ENCODE results near the gene KIF17. TPM values are rescaled to one million over a fixed set of nuclear protein-coding genes. Genes with fewer than 3 reads are reported as not detected.

Gene KIF17
- total RNA-seq, 1 donor from 2014 or later, result 2.2 TPM

- peaks cover 5% of the 10 kb centered on the region for H3K27me3 ChIP-seq (ENCODE audit: insufficient read depth, low read length)
- H2AFZ ChIP-seq (ENCODE audit: low read depth, low read length), result no peak overlapping the region
- no peaks in the 10 kb centered on the region for H3K36me3 ChIP-seq (ENCODE audit: insufficient read depth, low read length)
- no peak for TF ChIP-seq EZH2 (IDR thresholded peaks at IDR 0.05; ENCODE audit: insufficient read depth, low read length)
- no peaks in the 10 kb centered on the region for H3K9me3 Mint-ChIP-seq (ENCODE audit: unreplicated experiment)
- H3K4me1 ChIP-seq (ENCODE audit: insufficient read depth, low read length), result peaks cover 16% of the 10 kb centered on the region
- no peaks in the 10 kb centered on the region for H3K79me2 ChIP-seq (ENCODE audit: insufficient read depth, low read length)
- H3K4me3 ChIP-seq (ENCODE audit: insufficient read depth, low read depth, low read length), result no peak overlapping the region
- peaks cover 6% of the 10 kb centered on the region for H3K4me1 Mint-ChIP-seq (ENCODE audit: low read depth, unreplicated experiment)
- no peaks in the 10 kb centered on the region for H3K36me3 Mint-ChIP-seq (ENCODE audit: low read depth, unreplicated experiment)
- peak overlapping the region; percentile 73 for H3K4me3 Mint-ChIP-seq (ENCODE audit: unreplicated experiment)
- no peaks in the 10 kb centered on the region for H3K9me3 ChIP-seq (ENCODE audit: insufficient read depth, low read depth, low read length)
- H4K20me1 ChIP-seq (ENCODE audit: insufficient read depth, low read length), result peaks cover 4% of the 10 kb centered on the region
- H3K27ac ChIP-seq (ENCODE audit: low read depth, low read length), result no peak overlapping the region
- no peak overlapping the region for H3K4me2 ChIP-seq (ENCODE audit: low read length)
- no peak overlapping the region for H3K9ac ChIP-seq (ENCODE audit: low read length)
- no peak overlapping the region for H3K27ac Mint-ChIP-seq (ENCODE audit: unreplicated experiment)
- H3K27me3 Mint-ChIP-seq (ENCODE audit: low read depth, unreplicated experiment), result peaks cover 15% of the 10 kb centered on the region
- no peak for DNase-seq (ENCODE audit: low read depth)
- no peak for FAIRE-seq
Observed at GRCh38 chr1:20729990-20730689, 12.3 kb upstream of the KIF17 start.

GRCh38 chr1:20729155-20729931 lies 11.5 kb upstream of the KIF17 start:
- Mint-ChIP-seq H3K27ac (ENCODE audit: unreplicated experiment) (no peak overlapping the region), H3K4me3 (ENCODE audit: unreplicated experiment) (no peak overlapping the region), H3K27me3 (ENCODE audit: low read depth, unreplicated experiment) (peaks cover 15% of the 10 kb centered on the region), H3K36me3 (ENCODE audit: low read depth, unreplicated experiment) (no peaks in the 10 kb centered on the region), H3K4me1 (ENCODE audit: low read depth, unreplicated experiment) (peaks cover 6% of the 10 kb centered on the region), H3K9me3 (ENCODE audit: unreplicated experiment) (no peaks in the 10 kb centered on the region)
- H3K4me3 ChIP-seq (ENCODE audit: insufficient read depth, low read depth, low read length), result no peak overlapping the region
- H3K27me3 ChIP-seq (ENCODE audit: insufficient read depth, low read length), result peaks cover 5% of the 10 kb centered on the region
- H4K20me1 ChIP-seq (ENCODE audit: insufficient read depth, low read length), result peaks cover 4% of the 10 kb centered on the region
- no peak overlapping the region for H3K27ac ChIP-seq (ENCODE audit: low read depth, low read length)
- no peaks in the 10 kb centered on the region for H3K36me3 ChIP-seq (ENCODE audit: insufficient read depth, low read length)
- H3K9me3 ChIP-seq (ENCODE audit: insufficient read depth, low read depth, low read length), result no peaks in the 10 kb centered on the region
- H3K9ac ChIP-seq (ENCODE audit: low read length), result no peak overlapping the region
- TF ChIP-seq EZH2 (IDR thresholded peaks at IDR 0.05; ENCODE audit: insufficient read depth, low read length), result peak; percentile 39
- no peak for TF ChIP-seq CTCF (IDR thresholded peaks at IDR 0.05; ENCODE audit: insufficient read depth, low read depth, low read length)
- peaks cover 16% of the 10 kb centered on the region for H3K4me1 ChIP-seq (ENCODE audit: insufficient read depth, low read length)
- H3K4me2 ChIP-seq (ENCODE audit: low read length), result no peak overlapping the region
- FAIRE-seq, result no peak
- no peak overlapping the region for H2AFZ ChIP-seq (ENCODE audit: low read depth, low read length)
- DNase-seq (ENCODE audit: low read depth), result no peak
- H3K79me2 ChIP-seq (ENCODE audit: insufficient read depth, low read length), result no peaks in the 10 kb centered on the region

GRCh38 chr1:20728371-20729154 lies 10.8 kb upstream of the KIF17 start:
- Mint-ChIP-seq H3K27me3 (ENCODE audit: low read depth, unreplicated experiment) (peaks cover 15% of the 10 kb centered on the region), H3K4me1 (ENCODE audit: low read depth, unreplicated experiment) (peaks cover 6% of the 10 kb centered on the region), H3K36me3 (ENCODE audit: low read depth, unreplicated experiment) (no peaks in the 10 kb centered on the region), H3K4me3 (ENCODE audit: unreplicated experiment) (no peak overlapping the region), H3K27ac (ENCODE audit: unreplicated experiment) (no peak overlapping the region), H3K9me3 (ENCODE audit: unreplicated experiment) (no peaks in the 10 kb centered on the region)
- Histone ChIP-seq H3K36me3 (ENCODE audit: insufficient read depth, low read length) (no peaks in the 10 kb centered on the region), H3K9me3 (ENCODE audit: insufficient read depth, low read depth, low read length) (no peaks in the 10 kb centered on the region), H4K20me1 (ENCODE audit: insufficient read depth, low read length) (peaks cover 4% of the 10 kb centered on the region), H3K4me3 (ENCODE audit: insufficient read depth, low read depth, low read length) (no peak overlapping the region), H3K4me2 (ENCODE audit: low read length) (no peak overlapping the region), H2AFZ (ENCODE audit: low read depth, low read length) (no peak overlapping the region), H3K27ac (ENCODE audit: low read depth, low read length) (no peak overlapping the region), H3K79me2 (ENCODE audit: insufficient read depth, low read length) (no peaks in the 10 kb centered on the region), H3K9ac (ENCODE audit: low read length) (no peak overlapping the region), H3K4me1 (ENCODE audit: insufficient read depth, low read length) (peaks cover 14% of the 10 kb centered on the region), H3K27me3 (ENCODE audit: insufficient read depth, low read length) (peaks cover 5% of the 10 kb centered on the region)
- no peak for TF ChIP-seq EZH2 (IDR thresholded peaks at IDR 0.05; ENCODE audit: insufficient read depth, low read length)
- FAIRE-seq (no peak), DNase-seq (ENCODE audit: low read depth) (no peak)
